GM23338 (cell line): ENCODE measurements around the gene NSD2. TPM values are rescaled to one million over a fixed set of nuclear protein-coding genes. Genes with fewer than 3 reads are reported as not detected.

Source experiments
- CREB1 ChIP-seq: fragments of 250-450 bp; sonication (Bioruptor Pico); IDR thresholded peaks from 2 replicates; pipeline ENCODE4 v1.5.0; 2020; ENCODE audit warnings: low read depth, mild to moderate bottlenecking, moderate library complexity
- EZH2 ChIP-seq: fragments of 200-600 bp; sonication (generic); IDR thresholded peaks from one replicate; pipeline ENCODE4 v1.8.0; 2017; ENCODE audit warnings: antibody characterized with exemption, mild to moderate bottlenecking, low read depth; ENCODE audit not compliant: unreplicated experiment
- EZH2phosphoT487 ChIP-seq: fragments of 200-600 bp; sonication (generic); IDR thresholded peaks from one replicate; pipeline ENCODE4 v1.8.1; 2018; ENCODE audit warnings: antibody characterized with exemption; ENCODE audit not compliant: unreplicated experiment
- JUNB ChIP-seq: IDR thresholded peaks from one replicate; pipeline ENCODE4 v1.6.1; 2016; ENCODE audit warnings: antibody characterized with exemption; ENCODE audit not compliant: unreplicated experiment
- NANOG ChIP-seq: IDR thresholded peaks from 2 replicates; pipeline ENCODE4 v1.6.1; 2016; ENCODE audit warnings: antibody characterized with exemption, borderline replicate concordance
- POLR2AphosphoS5 ChIP-seq: IDR thresholded peaks from 2 replicates; pipeline ENCODE4 v1.6.1; 2016; ENCODE audit warnings: antibody characterized with exemption, low read depth
- ZNF114 ChIP-seq: fragments of 250-450 bp; sonication (Bioruptor Pico); IDR thresholded peaks from 2 replicates; pipeline ENCODE4 v1.5.0; 2020; ENCODE audit warnings: mild to moderate bottlenecking, moderate library complexity
- ZNF331 ChIP-seq: fragments of 250-450 bp; sonication (Bioruptor Pico); IDR thresholded peaks from 2 replicates; pipeline ENCODE4 v1.5.0; 2020; ENCODE audit warnings: low read depth, mild to moderate bottlenecking, moderate library complexity
- polyA plus RNA-seq: library from polyadenylated mRNA; unstranded; fragments of >200 nt; fragmentation: Nextera tagmentation; extraction: Ambion mirVana; gene quantifications from 2 replicates; pipeline ENCODE4 v1.2.1, GENCODE V29; 2016
- total RNA-seq: library from RNA; depleted of rRNA; stranded (reverse); fragments of >200 nt; shearing (Covaris generic); gene quantifications from 2 replicates; pipeline ENCODE4 v1.2.3, GENCODE V29; 2014
- TF ChIP-seq, protein P1 (sequence below): fragments of 250-450 bp; sonication (Bioruptor Pico); IDR thresholded peaks from 2 replicates; pipeline ENCODE4 v1.5.0; 2020; ENCODE audit warnings: mild to moderate bottlenecking, moderate library complexity
- TF ChIP-seq, protein P2 (sequence below), 2 experiments: fragments of 200-600 bp in 1 of 2; sonication (generic) in 1 of 2; conservative IDR thresholded peaks; 2 replicates each; pipeline versions ENCODE4 v1.5.1 to v1.6.1; 2016 to 2017; ENCODE audit warnings: antibody characterized with exemption in 2 of 2, low read depth in 2 of 2, mild to moderate bottlenecking in 2 of 2, moderate library complexity in 1 of 2

NSD2 gene
- total and polyA plus RNA-seq, 2 experiments from 2014 or later: 33.5 to 84.4 TPM

DNA sequence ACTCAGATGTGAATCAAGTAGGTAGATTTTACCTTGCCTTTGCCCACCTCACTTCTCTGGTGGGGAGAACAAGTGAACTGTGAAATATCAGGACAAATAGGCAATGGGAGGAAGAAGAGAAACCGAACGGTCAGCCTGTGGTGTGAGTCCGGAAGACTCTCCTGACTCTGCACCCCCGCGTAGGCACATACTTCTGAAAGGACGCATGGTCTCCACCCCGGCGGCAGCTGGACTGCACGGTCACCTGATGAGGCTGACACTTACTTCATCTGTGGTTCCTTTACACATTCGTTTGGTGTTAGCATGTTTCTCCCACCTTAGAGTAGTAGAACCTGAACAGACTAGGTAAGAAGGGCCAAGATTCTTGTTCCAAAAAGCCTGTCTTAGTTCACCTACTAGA, 79.2 kb downstream of the NSD2 start (continued):
- TF ChIP-seq, protein P1, sequence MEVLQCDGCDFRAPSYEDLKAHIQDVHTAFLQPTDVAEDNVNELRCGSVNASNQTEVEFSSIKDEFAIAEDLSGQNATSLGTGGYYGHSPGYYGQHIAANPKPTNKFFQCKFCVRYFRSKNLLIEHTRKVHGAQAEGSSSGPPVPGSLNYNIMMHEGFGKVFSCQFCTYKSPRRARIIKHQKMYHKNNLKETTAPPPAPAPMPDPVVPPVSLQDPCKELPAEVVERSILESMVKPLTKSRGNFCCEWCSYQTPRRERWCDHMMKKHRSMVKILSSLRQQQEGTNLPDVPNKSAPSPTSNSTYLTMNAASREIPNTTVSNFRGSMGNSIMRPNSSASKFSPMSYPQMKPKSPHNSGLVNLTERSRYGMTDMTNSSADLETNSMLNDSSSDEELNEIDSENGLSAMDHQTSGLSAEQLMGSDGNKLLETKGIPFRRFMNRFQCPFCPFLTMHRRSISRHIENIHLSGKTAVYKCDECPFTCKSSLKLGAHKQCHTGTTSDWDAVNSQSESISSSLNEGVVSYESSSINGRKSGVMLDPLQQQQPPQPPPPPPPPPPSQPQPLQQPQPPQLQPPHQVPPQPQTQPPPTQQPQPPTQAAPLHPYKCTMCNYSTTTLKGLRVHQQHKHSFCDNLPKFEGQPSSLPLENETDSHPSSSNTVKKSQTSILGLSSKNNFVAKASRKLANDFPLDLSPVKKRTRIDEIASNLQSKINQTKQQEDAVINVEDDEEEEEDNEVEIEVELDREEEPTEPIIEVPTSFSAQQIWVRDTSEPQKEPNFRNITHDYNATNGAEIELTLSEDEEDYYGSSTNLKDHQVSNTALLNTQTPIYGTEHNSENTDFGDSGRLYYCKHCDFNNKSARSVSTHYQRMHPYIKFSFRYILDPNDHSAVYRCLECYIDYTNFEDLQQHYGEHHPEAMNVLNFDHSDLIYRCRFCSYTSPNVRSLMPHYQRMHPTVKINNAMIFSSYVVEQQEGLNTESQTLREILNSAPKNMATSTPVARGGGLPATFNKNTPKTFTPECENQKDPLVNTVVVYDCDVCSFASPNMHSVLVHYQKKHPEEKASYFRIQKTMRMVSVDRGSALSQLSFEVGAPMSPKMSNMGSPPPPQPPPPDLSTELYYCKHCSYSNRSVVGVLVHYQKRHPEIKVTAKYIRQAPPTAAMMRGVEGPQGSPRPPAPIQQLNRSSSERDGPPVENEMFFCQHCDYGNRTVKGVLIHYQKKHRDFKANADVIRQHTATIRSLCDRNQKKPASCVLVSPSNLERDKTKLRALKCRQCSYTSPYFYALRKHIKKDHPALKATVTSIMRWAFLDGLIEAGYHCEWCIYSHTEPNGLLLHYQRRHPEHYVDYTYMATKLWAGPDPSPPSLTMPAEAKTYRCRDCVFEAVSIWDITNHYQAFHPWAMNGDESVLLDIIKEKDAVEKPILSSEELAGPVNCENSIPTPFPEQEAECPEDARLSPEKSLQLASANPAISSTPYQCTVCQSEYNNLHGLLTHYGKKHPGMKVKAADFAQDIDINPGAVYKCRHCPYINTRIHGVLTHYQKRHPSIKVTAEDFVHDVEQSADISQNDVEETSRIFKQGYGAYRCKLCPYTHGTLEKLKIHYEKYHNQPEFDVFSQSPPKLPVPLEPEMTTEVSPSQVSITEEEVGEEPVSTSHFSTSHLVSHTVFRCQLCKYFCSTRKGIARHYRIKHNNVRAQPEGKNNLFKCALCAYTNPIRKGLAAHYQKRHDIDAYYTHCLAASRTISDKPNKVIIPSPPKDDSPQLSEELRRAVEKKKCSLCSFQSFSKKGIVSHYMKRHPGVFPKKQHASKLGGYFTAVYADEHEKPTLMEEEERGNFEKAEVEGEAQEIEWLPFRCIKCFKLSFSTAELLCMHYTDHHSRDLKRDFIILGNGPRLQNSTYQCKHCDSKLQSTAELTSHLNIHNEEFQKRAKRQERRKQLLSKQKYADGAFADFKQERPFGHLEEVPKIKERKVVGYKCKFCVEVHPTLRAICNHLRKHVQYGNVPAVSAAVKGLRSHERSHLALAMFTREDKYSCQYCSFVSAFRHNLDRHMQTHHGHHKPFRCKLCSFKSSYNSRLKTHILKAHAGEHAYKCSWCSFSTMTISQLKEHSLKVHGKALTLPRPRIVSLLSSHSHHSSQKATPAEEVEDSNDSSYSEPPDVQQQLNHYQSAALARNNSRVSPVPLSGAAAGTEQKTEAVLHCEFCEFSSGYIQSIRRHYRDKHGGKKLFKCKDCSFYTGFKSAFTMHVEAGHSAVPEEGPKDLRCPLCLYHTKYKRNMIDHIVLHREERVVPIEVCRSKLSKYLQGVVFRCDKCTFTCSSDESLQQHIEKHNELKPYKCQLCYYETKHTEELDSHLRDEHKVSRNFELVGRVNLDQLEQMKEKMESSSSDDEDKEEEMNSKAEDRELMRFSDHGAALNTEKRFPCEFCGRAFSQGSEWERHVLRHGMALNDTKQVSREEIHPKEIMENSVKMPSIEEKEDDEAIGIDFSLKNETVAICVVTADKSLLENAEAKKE: no peak
- TF ChIP-seq ZNF331 (CRISPR knock-in tag) (no peak), POLR2AphosphoS5 (no peak), ZNF114 (CRISPR knock-in tag) (no peak), EZH2 (no peak), EZH2phosphoT487 (no peak), JUNB (no peak), NANOG (no peak), CREB1 (no peak)
- TF ChIP-seq, protein P2, sequence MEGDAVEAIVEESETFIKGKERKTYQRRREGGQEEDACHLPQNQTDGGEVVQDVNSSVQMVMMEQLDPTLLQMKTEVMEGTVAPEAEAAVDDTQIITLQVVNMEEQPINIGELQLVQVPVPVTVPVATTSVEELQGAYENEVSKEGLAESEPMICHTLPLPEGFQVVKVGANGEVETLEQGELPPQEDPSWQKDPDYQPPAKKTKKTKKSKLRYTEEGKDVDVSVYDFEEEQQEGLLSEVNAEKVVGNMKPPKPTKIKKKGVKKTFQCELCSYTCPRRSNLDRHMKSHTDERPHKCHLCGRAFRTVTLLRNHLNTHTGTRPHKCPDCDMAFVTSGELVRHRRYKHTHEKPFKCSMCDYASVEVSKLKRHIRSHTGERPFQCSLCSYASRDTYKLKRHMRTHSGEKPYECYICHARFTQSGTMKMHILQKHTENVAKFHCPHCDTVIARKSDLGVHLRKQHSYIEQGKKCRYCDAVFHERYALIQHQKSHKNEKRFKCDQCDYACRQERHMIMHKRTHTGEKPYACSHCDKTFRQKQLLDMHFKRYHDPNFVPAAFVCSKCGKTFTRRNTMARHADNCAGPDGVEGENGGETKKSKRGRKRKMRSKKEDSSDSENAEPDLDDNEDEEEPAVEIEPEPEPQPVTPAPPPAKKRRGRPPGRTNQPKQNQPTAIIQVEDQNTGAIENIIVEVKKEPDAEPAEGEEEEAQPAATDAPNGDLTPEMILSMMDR (conservative IDR thresholded peaks at IDR 0.05; ENCODE audit: low read depth in 2 of 2): no peak
